Tibial nerve (tissue), 4 donors: Measurements from ENCODE around the gene AHNAK2. TPM values are rescaled to one million over a fixed set of nuclear protein-coding genes. Genes with fewer than 3 reads are reported as not detected.

Source experiments
- DNase-seq, 2 donors: peaks; one replicate each; pipeline ENCODE4 v3.0.0-alpha.2; 2019; ENCODE audit warnings: low spot score in 2 of 2
- H3K27ac ChIP-seq, 4 donors: fragments of 200-600 bp; sonication (generic) in 3 of 4; one replicate each; pipeline ENCODE4 v1.5.1; 2017 to 2019; ENCODE audit warnings: mild to moderate bottlenecking in 1 of 4
- H3K27me3 ChIP-seq, 2 donors: fragments of 200-600 bp; sonication (generic) in 1 of 2; one replicate each; pipeline versions ENCODE4 v1.5.1 to v1.6.0; 2017 to 2019
- H3K36me3 ChIP-seq, 3 donors: fragments of 200-600 bp; sonication (generic); one replicate each; pipeline ENCODE4 v1.5.1; 2018 to 2019
- H3K4me1 ChIP-seq, 4 donors: fragments of 200-600 bp; sonication (generic) in 3 of 4; one replicate each; pipeline ENCODE4 v1.5.1; 2017 to 2019
- H3K4me3 ChIP-seq, 4 donors: fragments of 200-600 bp; sonication (generic) in 3 of 4; one replicate each; pipeline ENCODE4 v1.5.1; 2017 to 2019; ENCODE audit warnings: mild to moderate bottlenecking in 1 of 4, moderate library complexity in 1 of 4
- H3K9me3 ChIP-seq, 4 donors: fragments of 200-600 bp; sonication (generic) in 3 of 4; one replicate each; pipeline ENCODE4 v1.5.1; 2017 to 2019
- EP300 ChIP-seq, 2 donors: sonication (generic); formaldehyde crosslinking; IDR thresholded peaks; one replicate each; pipeline ENCODE4 v1.6.1; 2017; ENCODE audit warnings: antibody characterized with exemption in 2 of 2, mild to moderate bottlenecking in 1 of 2
- POLR2A ChIP-seq, 2 donors: fragments of 450-650 bp; IDR thresholded peaks; one replicate each; pipeline ENCODE4 v1.6.1; 2017; ENCODE audit warnings: antibody characterized with exemption in 2 of 2, mild to moderate bottlenecking in 2 of 2, moderate library complexity in 2 of 2
- WGBS, 2 donors: methylation state at CpG; one replicate each; pipeline ENCODE4 v1.1.5; 2018; 5-methylcytosine and 5-hydroxymethylcytosine counted together
- total RNA-seq, 4 donors: library from RNA; depleted of rRNA; stranded (reverse); fragments of >200 nt; gene quantifications; one replicate each; pipeline ENCODE4 v1.1.0, GENCODE V29; 2016
- TF ChIP-seq, protein P1 (sequence below), 5 experiments: fragments of 200-600 bp in 3 of 5; fragments of 450-650 bp in 2 of 5; sonication (generic) in 3 of 5; IDR thresholded peaks; one replicate each; pipeline ENCODE4 v1.5.1; 2016 to 2019; ENCODE audit warnings: antibody characterized with exemption in 5 of 5, mild to moderate bottlenecking in 3 of 5, moderate library complexity in 2 of 5

Gene AHNAK2
- total RNA-seq, 4 donors from 2014 or later, result 31.2 to 152 (median 118) TPM

DNA sequence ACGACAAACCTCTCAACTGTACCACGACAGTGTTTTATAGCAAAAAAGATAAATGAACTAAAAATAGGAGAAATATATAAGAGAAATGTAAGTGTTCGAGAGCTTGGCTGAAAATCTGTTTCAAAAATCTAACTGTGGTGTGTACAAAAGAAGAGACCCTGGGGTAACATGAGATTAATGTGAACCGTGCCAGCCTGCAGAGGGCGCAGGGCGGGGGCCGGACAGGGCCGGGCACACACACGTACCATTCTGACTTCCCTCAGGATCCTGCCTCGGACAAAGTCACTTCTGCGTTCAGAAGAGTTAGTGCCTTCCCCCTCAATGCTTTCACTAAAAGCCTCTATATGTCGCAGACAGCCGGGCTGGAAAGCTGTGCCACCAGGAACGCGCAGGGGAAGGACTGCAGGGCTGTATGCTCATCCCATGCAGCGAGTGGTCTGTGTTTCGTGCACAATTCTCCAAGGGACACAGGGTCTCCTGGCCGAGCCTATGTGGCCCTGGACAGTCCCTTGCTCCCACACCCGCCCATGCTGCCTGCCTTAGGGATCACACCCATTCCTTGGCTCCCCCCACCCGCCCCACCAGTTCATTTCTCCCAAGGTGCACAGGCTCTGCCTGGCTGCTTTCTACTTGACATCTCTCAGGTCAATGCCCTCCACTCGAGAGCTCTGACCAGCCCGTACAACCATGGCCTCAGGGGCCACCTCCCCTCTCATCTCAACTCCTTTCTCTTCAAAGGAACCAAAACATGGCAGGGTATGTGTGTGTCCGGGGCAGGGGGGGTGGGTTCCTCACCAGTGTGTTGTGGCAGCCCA is 34.2 kb upstream of the AHNAK2 start:
- Histone ChIP-seq H3K27ac (no peak overlapping the region), H3K27me3 (no peaks in the 10 kb centered on the region), H3K36me3 (peaks cover 0 to 38% (median 0%) of the 10 kb centered on the region in 3 donors), H3K4me3 (no peak overlapping the region), H3K9me3 (no peaks in the 10 kb centered on the region), H3K4me1 (peaks cover 0 to 4% (median 0%) of the 10 kb centered on the region in 4 donors)
- no peak for DNase-seq
- WGBS, 2 donors, result 65 to 69% methylated on average over 22 to 23 of the region's 23 CpGs
- TF ChIP-seq, protein P1, sequence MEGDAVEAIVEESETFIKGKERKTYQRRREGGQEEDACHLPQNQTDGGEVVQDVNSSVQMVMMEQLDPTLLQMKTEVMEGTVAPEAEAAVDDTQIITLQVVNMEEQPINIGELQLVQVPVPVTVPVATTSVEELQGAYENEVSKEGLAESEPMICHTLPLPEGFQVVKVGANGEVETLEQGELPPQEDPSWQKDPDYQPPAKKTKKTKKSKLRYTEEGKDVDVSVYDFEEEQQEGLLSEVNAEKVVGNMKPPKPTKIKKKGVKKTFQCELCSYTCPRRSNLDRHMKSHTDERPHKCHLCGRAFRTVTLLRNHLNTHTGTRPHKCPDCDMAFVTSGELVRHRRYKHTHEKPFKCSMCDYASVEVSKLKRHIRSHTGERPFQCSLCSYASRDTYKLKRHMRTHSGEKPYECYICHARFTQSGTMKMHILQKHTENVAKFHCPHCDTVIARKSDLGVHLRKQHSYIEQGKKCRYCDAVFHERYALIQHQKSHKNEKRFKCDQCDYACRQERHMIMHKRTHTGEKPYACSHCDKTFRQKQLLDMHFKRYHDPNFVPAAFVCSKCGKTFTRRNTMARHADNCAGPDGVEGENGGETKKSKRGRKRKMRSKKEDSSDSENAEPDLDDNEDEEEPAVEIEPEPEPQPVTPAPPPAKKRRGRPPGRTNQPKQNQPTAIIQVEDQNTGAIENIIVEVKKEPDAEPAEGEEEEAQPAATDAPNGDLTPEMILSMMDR (IDR thresholded peaks at IDR 0.05), result no peak
- no peak for TF ChIP-seq EP300 (IDR thresholded peaks at IDR 0.05)
- TF ChIP-seq POLR2A (IDR thresholded peaks at IDR 0.05), result no peak

DNA sequence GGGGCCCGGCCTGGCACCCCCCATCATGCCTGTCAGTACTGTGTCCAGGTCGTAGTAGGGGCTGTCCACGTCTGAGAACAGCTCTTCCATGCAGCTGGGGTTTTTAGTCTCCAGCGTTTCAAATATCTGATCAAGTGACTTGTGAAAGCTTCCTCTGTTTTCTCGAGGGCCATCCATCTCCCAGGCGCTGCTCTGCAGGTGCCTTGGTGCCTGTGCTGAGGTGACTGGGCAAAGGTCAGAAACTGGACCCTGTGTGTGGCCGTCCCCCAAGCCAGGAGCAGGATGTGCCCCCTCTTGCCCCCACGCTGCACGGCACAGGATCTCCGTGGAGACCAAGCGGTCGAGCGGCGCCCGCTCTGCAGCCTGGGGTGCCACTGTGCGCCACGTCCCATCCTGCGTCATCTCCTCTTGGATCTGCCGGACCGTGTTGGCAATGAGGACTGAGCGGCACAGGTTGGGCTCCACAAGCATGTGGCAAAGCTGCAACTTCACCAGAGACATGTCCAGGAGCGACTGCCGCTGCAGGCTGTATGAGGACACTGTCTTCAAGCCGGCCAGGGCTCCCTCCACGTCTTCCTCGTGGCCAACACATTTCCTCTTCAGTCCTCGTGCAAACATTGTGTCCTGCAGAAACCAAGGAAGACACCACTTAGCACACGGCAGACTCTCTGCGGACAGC is 33.3 kb upstream of the AHNAK2 start:
- no peaks in the 10 kb centered on the region for H3K9me3 ChIP-seq
- TF ChIP-seq EP300 (IDR thresholded peaks at IDR 0.05) (no peak), POLR2A (IDR thresholded peaks at IDR 0.05) (no peak)
- TF ChIP-seq, protein P1 (IDR thresholded peaks at IDR 0.05), result no peak
- no peak for DNase-seq
- no peak overlapping the region for H3K4me3 ChIP-seq
- H3K27me3 ChIP-seq, result no peaks in the 10 kb centered on the region
- no peak overlapping the region for H3K27ac ChIP-seq
- 83 to 85% methylated on average over 23 to 29 of the region's 29 CpGs for WGBS, 2 donors
- peaks cover 0 to 46% (median 0%) of the 10 kb centered on the region in 3 donors for H3K36me3 ChIP-seq
- H3K4me1 ChIP-seq, result peaks cover 0 to 4% (median 0%) of the 10 kb centered on the region in 4 donors

DNA sequence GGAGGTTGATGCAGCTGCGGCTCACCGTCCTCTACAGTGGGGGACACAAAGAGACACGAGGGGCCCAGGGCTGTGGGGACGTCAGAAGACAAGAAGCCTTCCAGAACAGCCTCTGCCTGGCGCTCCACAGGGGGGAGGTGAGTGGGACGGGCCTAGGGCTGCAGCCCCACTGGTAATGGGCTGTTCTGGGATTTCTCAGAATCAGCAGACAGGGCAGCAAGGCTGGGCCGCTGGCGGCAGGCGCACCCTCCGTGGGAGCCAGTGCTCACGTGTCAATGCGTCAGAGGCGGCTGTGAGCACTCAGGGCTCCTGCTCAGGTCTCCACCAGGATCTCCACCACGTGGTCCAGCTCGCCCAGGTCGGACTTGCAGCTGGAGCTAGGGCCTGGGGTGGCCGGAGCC is 32.7 kb upstream of the AHNAK2 start:
- peaks cover 0 to 51% (median 0%) of the 10 kb centered on the region in 3 donors for H3K36me3 ChIP-seq
- 63 to 76% methylated on average over 6 to 7 of the region's 17 CpGs for WGBS, 2 donors

DNA sequence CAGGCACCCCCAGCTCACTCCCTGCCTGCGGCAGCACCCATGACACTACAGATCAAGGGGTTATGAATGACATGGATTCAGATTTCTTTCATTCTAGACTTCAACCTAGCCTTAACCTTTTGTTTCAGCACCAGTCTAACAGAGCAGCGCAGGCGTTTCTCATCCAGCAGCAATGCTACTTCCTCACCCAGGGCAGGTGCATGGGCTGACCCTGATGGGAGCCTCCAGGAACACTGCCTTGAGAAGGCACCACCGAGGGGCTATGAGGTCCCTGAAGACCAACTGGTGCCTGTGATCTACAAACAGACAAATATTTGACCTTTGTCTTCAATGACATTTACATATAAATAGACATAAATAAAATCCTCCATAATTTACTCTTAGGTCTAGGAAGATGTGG is 31.9 kb upstream of the AHNAK2 start:
- DNase-seq, result no peak

More for the DNA sequence above, 32.7 kb upstream of the AHNAK2 start:
- Histone ChIP-seq H3K27me3 (no peaks in the 10 kb centered on the region), H3K27ac (no peak overlapping the region), H3K4me3 (no peak overlapping the region), H3K4me1 (peaks cover 0 to 4% (median 0%) of the 10 kb centered on the region in 4 donors), H3K9me3 (no peaks in the 10 kb centered on the region)
- TF ChIP-seq POLR2A (IDR thresholded peaks at IDR 0.05) (no peak), EP300 (IDR thresholded peaks at IDR 0.05) (no peak)
- TF ChIP-seq, protein P1 (IDR thresholded peaks at IDR 0.05), result no peak
- DNase-seq, result no peak

More for the DNA sequence above, 31.9 kb upstream of the AHNAK2 start:
- TF ChIP-seq, protein P1 (IDR thresholded peaks at IDR 0.05), result no peak
- TF ChIP-seq POLR2A (IDR thresholded peaks at IDR 0.05), result no peak
- no peak for TF ChIP-seq EP300 (IDR thresholded peaks at IDR 0.05)
- peaks cover 0 to 57% (median 0%) of the 10 kb centered on the region in 3 donors for H3K36me3 ChIP-seq
- H3K9me3 ChIP-seq, result no peaks in the 10 kb centered on the region
- H3K4me1 ChIP-seq, result peaks cover 0 to 4% (median 0%) of the 10 kb centered on the region in 4 donors
- WGBS, 2 donors, result 71 to 78% methylated on average over 4 of the region's 4 CpGs
- no peak overlapping the region for H3K27ac ChIP-seq
- H3K4me3 ChIP-seq, result no peak overlapping the region
- H3K27me3 ChIP-seq, result no peaks in the 10 kb centered on the region
